GM12878 (cell line): ENCODE data around the gene HS3ST5. TPM values are rescaled to one million over a fixed set of nuclear protein-coding genes. Genes with fewer than 3 reads are reported as not detected.

Experiments
- ATAC-seq: fragments of 200-7000 bp; cut with Tn5 transposase; 3 replicates; pipeline ENCODE4 v1.9.1; 2020; ENCODE audit warnings: mild to moderate bottlenecking, moderate library complexity
- BruUV-seq: library from RNA; stranded (reverse); fragments of 400-500 nt; replicated peaks from 2 replicates; lab custom pipeline; 2021; lab: Mats Ljungman, UMichigan
- CTCF ChIA-PET: fragments of 300-600 bp; sonication (Branson Sonifier 250); formaldehyde crosslinking; extraction: SDS; loops from one replicate; lab custom pipeline; 2021; ENCODE audit warnings: inconsistent platforms; lab: Yijun Ruan, JAX
- POLR2A ChIA-PET: fragments of 350-600 bp; formaldehyde crosslinking; extraction: SDS; loops from one replicate; lab custom pipeline; 2021; ENCODE audit warnings: inconsistent platforms; lab: Charles Lee
- RAD21 ChIA-PET: fragments of 300-600 bp; sonication (Branson Sonifier 250); formaldehyde crosslinking; loops from one replicate; lab custom pipeline; 2023; ENCODE audit warnings: antibody characterized with exemption; ENCODE audit not compliant: unreplicated experiment; lab: Charles Lee
- SMC1A ChIA-PET: fragments of 300-600 bp; sonication (Branson Sonifier 250); formaldehyde crosslinking; loops from one replicate; lab custom pipeline; 2023; ENCODE audit not compliant: unreplicated experiment, uncharacterized antibody; lab: Charles Lee
- DNase-seq: peaks from one replicate; pipeline ENCODE4 v3.0.0-alpha.2; 2011; ENCODE audit warnings: low read depth, low spot score
- FAIRE-seq: peaks from 3 replicates; lab custom pipeline; 2011; peaks lifted over from hg19 to GRCh38; lab: Jason Lieb, UNC
- H2AFZ ChIP-seq: 2 replicates; pipeline ENCODE4 v1.6.0; 2011; ENCODE audit warnings: low read depth, low read length, control low read depth; ENCODE audit not compliant: control insufficient read depth
- H3K27ac ChIP-seq: 2 replicates; pipeline ENCODE4 v1.5.1; 2011; ENCODE audit warnings: control low read depth; ENCODE audit not compliant: control insufficient read depth, insufficient read depth
- H3K27me3 ChIP-seq, 2 experiments: replicated peaks in 1 of 2; 2 replicates each; pipeline versions ENCODE4 v1.6.0 to v1.6.1; 2011; ENCODE audit warnings: low read length in 1 of 2; ENCODE audit not compliant: control insufficient read depth in 2 of 2, insufficient read depth in 2 of 2
- H3K36me3 ChIP-seq, 2 experiments: 2 replicates each; pipeline ENCODE4 v1.5.1; 2011; ENCODE audit warnings: low read length in 1 of 2; ENCODE audit not compliant: control insufficient read depth in 2 of 2, insufficient read depth in 2 of 2
- H3K4me1 ChIP-seq: 2 replicates; pipeline ENCODE4 v1.6.1; 2011; ENCODE audit warnings: mild to moderate bottlenecking, low read length, moderate library complexity, mixed read lengths; ENCODE audit not compliant: control insufficient read depth, insufficient read depth
- H3K4me2 ChIP-seq: 2 replicates; pipeline ENCODE4 v1.6.0; 2011; ENCODE audit warnings: control low read depth; ENCODE audit not compliant: control insufficient read depth, insufficient read depth
- H3K4me3 ChIP-seq: fragments of 200-600 bp; sonication (generic); 2 replicates; pipeline ENCODE4 v1.5.1; 2016
- H3K79me2 ChIP-seq: 2 replicates; pipeline ENCODE4 v1.6.0; 2011; ENCODE audit warnings: low read length; ENCODE audit not compliant: control insufficient read depth, insufficient read depth
- H3K9ac ChIP-seq: 2 replicates; pipeline ENCODE4 v1.8.0; 2011; ENCODE audit warnings: low read length, control low read depth, mixed read lengths; ENCODE audit not compliant: control insufficient read depth, insufficient read depth
- H3K9me3 ChIP-seq: replicated peaks from 3 replicates; pipeline ENCODE4 v1.5.1; 2011; ENCODE audit warnings: mild to moderate bottlenecking, low read length; ENCODE audit not compliant: control insufficient read depth, insufficient read depth
- H4K20me1 ChIP-seq: 2 replicates; pipeline ENCODE4 v1.6.0; 2011; ENCODE audit not compliant: control insufficient read depth, insufficient read depth
- CEBPB ChIP-seq, 2 experiments: fragments of 150-350 bp in 1 of 2; IDR thresholded peaks; 2 replicates each; pipeline ENCODE4 v1.6.1; 2012 to 2014; ENCODE audit warnings: low read depth in 2 of 2, low read length in 2 of 2, borderline replicate concordance in 1 of 2, inconsistent platforms in 1 of 2
- CREB1 ChIP-seq: IDR thresholded peaks from 2 replicates; pipeline ENCODE4 v1.6.1; 2012; ENCODE audit warnings: low read depth, mild to moderate bottlenecking, inconsistent platforms
- EGR1 ChIP-seq, 2 experiments: IDR thresholded peaks; 1 replicate in 1 of 2; 2 replicates in 1 of 2; pipeline ENCODE4 v1.6.1; 2011 to 2012; ENCODE audit warnings: low read depth in 2 of 2, low read length in 2 of 2, borderline replicate concordance in 1 of 2, mild to moderate bottlenecking in 1 of 2, moderate library complexity in 1 of 2
- GABPA ChIP-seq: IDR thresholded peaks from 2 replicates; pipeline ENCODE4 v1.6.1; 2014; ENCODE audit warnings: antibody characterized with exemption, low read depth, mild to moderate bottlenecking, inconsistent platforms
- GATAD2B ChIP-seq: fragments of 450-650 bp; conservative IDR thresholded peaks from 2 replicates; pipeline ENCODE4 v1.6.1; 2017; ENCODE audit warnings: low read depth, mild to moderate bottlenecking, moderate library complexity
- MTA3 ChIP-seq: IDR thresholded peaks from 2 replicates; pipeline ENCODE4 v1.6.1; 2012; ENCODE audit warnings: low read length, inconsistent platforms, borderline replicate concordance
- PAX8 ChIP-seq: fragments of 450-650 bp; IDR thresholded peaks from 2 replicates; pipeline ENCODE4 v1.6.1; 2017; ENCODE audit warnings: mild to moderate bottlenecking, moderate library complexity
- ZBED1 ChIP-seq: IDR thresholded peaks from 2 replicates; pipeline ENCODE4 v1.6.1; 2016; ENCODE audit warnings: borderline replicate concordance
- ZNF24 ChIP-seq: fragments of 450-650 bp; IDR thresholded peaks from 2 replicates; pipeline ENCODE4 v1.6.1; 2017; ENCODE audit warnings: antibody characterized with exemption, mild to moderate bottlenecking
- ZNF384 ChIP-seq: IDR thresholded peaks from 2 replicates; pipeline ENCODE4 v1.6.1; 2012; ENCODE audit warnings: low read depth, mild to moderate bottlenecking, low read length, improper control_type of control experiment, borderline replicate concordance
- WGBS: methylation state at CpG from one replicate; pipeline ENCODE4 v1.1.6; 2016; ENCODE audit warnings: low lambda C conversion rate; ENCODE audit not compliant: insufficient replicate concordance, insufficient coverage; ENCODE audit errors: missing lambda C conversion rate; 5-methylcytosine and 5-hydroxymethylcytosine counted together
- in situ Hi-C: fragments of 300-500 bp; cut with MboI; formaldehyde crosslinking; loops from 9 replicates; pipeline ENCODE4 v1.14.3; 2018; ENCODE audit warnings: mixed read lengths
- intact Hi-C: fragments of 100-400 bp; cut with micrococcal nuclease; formaldehyde crosslinking; loops from one replicate; pipeline ENCODE4 v1.14.2; 2022; ENCODE audit not compliant: unreplicated experiment
- polyA plus RNA-seq, 11 experiments: library from polyadenylated mRNA; depleted of rRNA in 4 of 11; unstranded in 6 of 11; stranded (reverse) in 5 of 11; fragments of >200 nt; fragmentation: Nextera tagmentation in 4 of 11; fragmentation: Illumina TruSeq in 1 of 11; extraction: Ambion mirVana in 4 of 11; extraction: Trizol in 1 of 11; gene quantifications; 1 replicate in 1 of 11; 2 replicates in 10 of 11; pipeline versions ENCODE4 v1.2.1 to v1.2.3, GENCODE V29; 2011 to 2016; ENCODE audit warnings: inconsistent platforms in 2 of 11, missing spikeins in 2 of 11, low read depth in 1 of 11
- total RNA-seq, 4 experiments: library from RNA; depleted of rRNA in 3 of 4; stranded (reverse); fragments of >200 nt in 3 of 4; fragmentation: Illumina TruSeq in 1 of 4; extraction: Trizol in 1 of 4; gene quantifications; 2 replicates each; pipeline versions ENCODE4 v1.2.1 to v1.2.3, GENCODE V29; 2013 to 2021
- TF ChIP-seq, protein P1 (sequence below): fragments of 150-350 bp; IDR thresholded peaks from 2 replicates; pipeline ENCODE4 v1.6.1; 2014; ENCODE audit warnings: mild to moderate bottlenecking, low read depth, low read length
- TF ChIP-seq, protein P2 (sequence below): fragments of 450-650 bp; IDR thresholded peaks from 2 replicates; pipeline ENCODE4 v1.6.1; 2016; ENCODE audit warnings: mild to moderate bottlenecking, moderate library complexity, borderline replicate concordance
- TF ChIP-seq, protein P3 (sequence below), 3 experiments: IDR thresholded peaks in 2 of 3; conservative IDR thresholded peaks in 1 of 3; 2 replicates each; pipeline ENCODE4 v1.5.1; 2011; ENCODE audit warnings: low read depth in 3 of 3, low read length in 3 of 3, mild to moderate bottlenecking in 3 of 3, control low read depth in 2 of 3, moderate library complexity in 2 of 3, inconsistent platforms in 1 of 3, mixed read lengths in 1 of 3; ENCODE audit not compliant: control insufficient read depth in 2 of 3, insufficient read depth in 1 of 3; ENCODE audit errors: extremely low read depth in 1 of 3

Gene HS3ST5
- total and polyA plus RNA-seq, 10 of the 15 experiments (the other 5 are each of a cell fraction or from before 2014, with no cell fraction given) = 0.04 TPM; not detected in 9

DNA sequence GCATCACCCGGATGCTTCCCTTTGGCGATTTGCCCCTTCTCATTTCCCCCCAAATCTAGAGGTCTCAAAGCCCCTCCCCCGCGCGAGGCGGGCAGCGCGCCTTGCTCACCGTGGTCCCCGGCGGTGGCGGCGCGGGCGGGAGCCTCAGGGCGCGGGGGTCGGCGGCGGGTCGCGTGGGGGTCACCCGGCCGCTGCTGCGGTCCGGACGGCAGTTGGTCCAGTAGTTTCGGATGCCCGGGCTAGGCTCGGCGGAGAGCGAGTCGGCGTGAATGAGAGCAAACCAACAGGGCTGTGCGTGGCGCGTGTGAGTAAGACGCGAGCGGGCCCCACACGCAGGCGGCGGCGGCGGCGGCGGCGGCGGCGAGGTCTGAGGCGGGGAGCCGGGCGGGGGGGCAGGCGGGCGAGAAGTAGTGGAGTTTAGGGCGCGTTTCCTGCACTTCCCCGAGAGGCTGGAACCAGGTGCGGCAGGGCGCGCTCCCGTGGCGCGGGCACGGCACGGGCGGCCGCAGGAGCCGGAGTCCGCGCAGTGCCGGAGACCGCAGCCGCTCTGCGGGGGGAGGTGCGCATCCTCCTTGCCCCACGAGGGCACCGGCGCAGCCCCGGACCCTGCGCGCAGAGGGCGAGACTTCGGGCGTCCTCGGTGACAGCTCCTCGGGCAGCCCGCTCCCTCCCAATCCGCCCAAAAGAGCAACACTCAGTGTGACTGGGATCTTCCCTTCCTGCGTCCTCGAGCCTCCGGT, 567 bp downstream of the HS3ST5 start (continued):
- TF ChIP-seq, protein P1, sequence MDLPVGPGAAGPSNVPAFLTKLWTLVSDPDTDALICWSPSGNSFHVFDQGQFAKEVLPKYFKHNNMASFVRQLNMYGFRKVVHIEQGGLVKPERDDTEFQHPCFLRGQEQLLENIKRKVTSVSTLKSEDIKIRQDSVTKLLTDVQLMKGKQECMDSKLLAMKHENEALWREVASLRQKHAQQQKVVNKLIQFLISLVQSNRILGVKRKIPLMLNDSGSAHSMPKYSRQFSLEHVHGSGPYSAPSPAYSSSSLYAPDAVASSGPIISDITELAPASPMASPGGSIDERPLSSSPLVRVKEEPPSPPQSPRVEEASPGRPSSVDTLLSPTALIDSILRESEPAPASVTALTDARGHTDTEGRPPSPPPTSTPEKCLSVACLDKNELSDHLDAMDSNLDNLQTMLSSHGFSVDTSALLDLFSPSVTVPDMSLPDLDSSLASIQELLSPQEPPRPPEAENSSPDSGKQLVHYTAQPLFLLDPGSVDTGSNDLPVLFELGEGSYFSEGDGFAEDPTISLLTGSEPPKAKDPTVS = no peak

DNA sequence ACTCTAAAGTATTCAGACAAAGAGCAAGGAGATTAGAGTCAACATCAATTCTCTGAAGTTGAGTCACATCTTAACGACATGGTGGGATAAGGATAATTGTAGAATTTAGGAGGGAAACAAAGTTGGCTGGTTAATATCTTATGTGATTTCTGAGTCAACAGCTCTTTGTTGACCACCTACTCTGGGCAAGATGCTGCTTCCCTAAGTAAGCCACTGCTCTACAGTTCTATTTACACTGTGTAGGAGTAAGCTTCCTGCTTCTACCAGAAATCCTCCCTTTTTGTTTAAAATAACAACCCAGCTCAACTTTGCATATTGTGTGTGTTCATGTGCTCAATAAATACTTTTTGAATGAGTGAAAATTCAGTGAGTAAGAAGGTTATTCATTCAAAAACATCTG, 3.1 kb downstream of the HS3ST5 start:
- in situ Hi-C loops = no loop called here
- WGBS = 0% methylated on average over 1 of the region's 1 CpG
- CTCF ChIA-PET = interaction anchor here (0.8 to 1.1 kb wide), 2 partner anchors 10 to 37 kb away, joined by 3 read pairs; no protein-coding TSS in a partner anchor
- TF ChIP-seq PAX8 (no peak), ZBED1 (no peak), MTA3 (no peak), EGR1 (IDR thresholded peaks at IDR 0.05; ENCODE audit: borderline replicate concordance in 1 of 2, low read depth in 2 of 2, low read length in 2 of 2) (no peak), CREB1 (no peak), GABPA (no peak), ZNF384 (no peak), GATAD2B (no peak), CEBPB (IDR thresholded peaks at IDR 0.05; ENCODE audit: borderline replicate concordance in 1 of 2, low read depth in 2 of 2, low read length in 2 of 2) (no peak), ZNF24 (no peak)
- TF ChIP-seq, protein P2, sequence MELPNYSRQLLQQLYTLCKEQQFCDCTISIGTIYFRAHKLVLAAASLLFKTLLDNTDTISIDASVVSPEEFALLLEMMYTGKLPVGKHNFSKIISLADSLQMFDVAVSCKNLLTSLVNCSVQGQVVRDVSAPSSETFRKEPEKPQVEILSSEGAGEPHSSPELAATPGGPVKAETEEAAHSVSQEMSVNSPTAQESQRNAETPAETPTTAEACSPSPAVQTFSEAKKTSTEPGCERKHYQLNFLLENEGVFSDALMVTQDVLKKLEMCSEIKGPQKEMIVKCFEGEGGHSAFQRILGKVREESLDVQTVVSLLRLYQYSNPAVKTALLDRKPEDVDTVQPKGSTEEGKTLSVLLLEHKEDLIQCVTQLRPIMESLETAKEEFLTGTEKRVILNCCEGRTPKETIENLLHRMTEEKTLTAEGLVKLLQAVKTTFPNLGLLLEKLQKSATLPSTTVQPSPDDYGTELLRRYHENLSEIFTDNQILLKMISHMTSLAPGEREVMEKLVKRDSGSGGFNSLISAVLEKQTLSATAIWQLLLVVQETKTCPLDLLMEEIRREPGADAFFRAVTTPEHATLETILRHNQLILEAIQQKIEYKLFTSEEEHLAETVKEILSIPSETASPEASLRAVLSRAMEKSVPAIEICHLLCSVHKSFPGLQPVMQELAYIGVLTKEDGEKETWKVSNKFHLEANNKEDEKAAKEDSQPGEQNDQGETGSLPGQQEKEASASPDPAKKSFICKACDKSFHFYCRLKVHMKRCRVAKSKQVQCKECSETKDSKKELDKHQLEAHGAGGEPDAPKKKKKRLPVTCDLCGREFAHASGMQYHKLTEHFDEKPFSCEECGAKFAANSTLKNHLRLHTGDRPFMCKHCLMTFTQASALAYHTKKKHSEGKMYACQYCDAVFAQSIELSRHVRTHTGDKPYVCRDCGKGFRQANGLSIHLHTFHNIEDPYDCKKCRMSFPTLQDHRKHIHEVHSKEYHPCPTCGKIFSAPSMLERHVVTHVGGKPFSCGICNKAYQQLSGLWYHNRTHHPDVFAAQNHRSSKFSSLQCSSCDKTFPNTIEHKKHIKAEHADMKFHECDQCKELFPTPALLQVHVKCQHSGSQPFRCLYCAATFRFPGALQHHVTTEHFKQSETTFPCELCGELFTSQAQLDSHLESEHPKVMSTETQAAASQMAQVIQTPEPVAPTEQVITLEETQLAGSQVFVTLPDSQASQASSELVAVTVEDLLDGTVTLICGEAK = no peak
- TF ChIP-seq, protein P3, sequence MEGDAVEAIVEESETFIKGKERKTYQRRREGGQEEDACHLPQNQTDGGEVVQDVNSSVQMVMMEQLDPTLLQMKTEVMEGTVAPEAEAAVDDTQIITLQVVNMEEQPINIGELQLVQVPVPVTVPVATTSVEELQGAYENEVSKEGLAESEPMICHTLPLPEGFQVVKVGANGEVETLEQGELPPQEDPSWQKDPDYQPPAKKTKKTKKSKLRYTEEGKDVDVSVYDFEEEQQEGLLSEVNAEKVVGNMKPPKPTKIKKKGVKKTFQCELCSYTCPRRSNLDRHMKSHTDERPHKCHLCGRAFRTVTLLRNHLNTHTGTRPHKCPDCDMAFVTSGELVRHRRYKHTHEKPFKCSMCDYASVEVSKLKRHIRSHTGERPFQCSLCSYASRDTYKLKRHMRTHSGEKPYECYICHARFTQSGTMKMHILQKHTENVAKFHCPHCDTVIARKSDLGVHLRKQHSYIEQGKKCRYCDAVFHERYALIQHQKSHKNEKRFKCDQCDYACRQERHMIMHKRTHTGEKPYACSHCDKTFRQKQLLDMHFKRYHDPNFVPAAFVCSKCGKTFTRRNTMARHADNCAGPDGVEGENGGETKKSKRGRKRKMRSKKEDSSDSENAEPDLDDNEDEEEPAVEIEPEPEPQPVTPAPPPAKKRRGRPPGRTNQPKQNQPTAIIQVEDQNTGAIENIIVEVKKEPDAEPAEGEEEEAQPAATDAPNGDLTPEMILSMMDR (IDR thresholded peaks at IDR 0.05 in 2 of 3, conservative IDR thresholded peaks at IDR 0.05 in 1 of 3; ENCODE audit: control insufficient read depth in 2 of 3, extremely low read depth in 1 of 3, insufficient read depth in 1 of 3, low read depth in 3 of 3, low read length in 3 of 3) = no peak

More for the DNA sequence above, 3.1 kb downstream of the HS3ST5 start:
- Histone ChIP-seq H3K9ac (no peak overlapping the region), H3K79me2 (no peaks in the 10 kb centered on the region), H3K4me2 (no peak overlapping the region), H3K9me3 (no peaks in the 10 kb centered on the region), H2AFZ (no peak overlapping the region), H4K20me1 (no peaks in the 10 kb centered on the region), H3K4me3 (no peak overlapping the region), H3K27me3 (peaks cover 10 to 19% of the 10 kb centered on the region in 2 experiments), H3K4me1 (no peaks in the 10 kb centered on the region), H3K36me3 (no peaks in the 10 kb centered on the region), H3K27ac (no peak overlapping the region)
- ATAC-seq = no peak
- no peak for DNase-seq
- FAIRE-seq = no peak
- no TSS peak for BruUV-seq
- POLR2A ChIA-PET = no interaction called here
- intact Hi-C loops = no loop called here
- SMC1A ChIA-PET = no interaction called here
- RAD21 ChIA-PET = no interaction called here
